LNCAP (cell line): Measurements from ENCODE around the gene LPP.

Source experiments
- TF ChIP-seq, protein P1 (sequence below): fragments of 450-650 bp; IDR thresholded peaks from 2 replicates; pipeline ENCODE4 v1.5.1; 2017; ENCODE audit warnings: mild to moderate bottlenecking

LPP gene

DNA sequence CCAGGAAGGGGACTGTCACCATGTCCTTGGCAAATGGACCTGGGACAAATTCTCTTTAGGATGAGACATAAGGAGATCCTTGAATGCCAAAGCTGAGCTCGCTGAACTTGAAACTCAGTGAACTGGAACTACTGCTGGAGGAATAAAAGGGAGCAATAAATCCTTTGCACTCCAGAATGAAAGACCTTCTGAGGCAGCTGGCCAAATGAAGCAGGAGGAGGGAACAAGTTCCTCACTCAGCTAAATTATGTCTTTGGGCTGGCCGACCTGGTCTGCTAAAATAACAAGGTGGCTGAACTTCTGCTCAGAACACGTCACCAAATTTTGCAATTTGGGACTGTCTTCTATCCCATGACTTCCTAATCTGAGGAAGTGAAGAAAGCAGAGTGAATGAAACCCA lies 314.7 kb downstream of the LPP start:
- TF ChIP-seq, protein P1, sequence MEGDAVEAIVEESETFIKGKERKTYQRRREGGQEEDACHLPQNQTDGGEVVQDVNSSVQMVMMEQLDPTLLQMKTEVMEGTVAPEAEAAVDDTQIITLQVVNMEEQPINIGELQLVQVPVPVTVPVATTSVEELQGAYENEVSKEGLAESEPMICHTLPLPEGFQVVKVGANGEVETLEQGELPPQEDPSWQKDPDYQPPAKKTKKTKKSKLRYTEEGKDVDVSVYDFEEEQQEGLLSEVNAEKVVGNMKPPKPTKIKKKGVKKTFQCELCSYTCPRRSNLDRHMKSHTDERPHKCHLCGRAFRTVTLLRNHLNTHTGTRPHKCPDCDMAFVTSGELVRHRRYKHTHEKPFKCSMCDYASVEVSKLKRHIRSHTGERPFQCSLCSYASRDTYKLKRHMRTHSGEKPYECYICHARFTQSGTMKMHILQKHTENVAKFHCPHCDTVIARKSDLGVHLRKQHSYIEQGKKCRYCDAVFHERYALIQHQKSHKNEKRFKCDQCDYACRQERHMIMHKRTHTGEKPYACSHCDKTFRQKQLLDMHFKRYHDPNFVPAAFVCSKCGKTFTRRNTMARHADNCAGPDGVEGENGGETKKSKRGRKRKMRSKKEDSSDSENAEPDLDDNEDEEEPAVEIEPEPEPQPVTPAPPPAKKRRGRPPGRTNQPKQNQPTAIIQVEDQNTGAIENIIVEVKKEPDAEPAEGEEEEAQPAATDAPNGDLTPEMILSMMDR = no peak

DNA sequence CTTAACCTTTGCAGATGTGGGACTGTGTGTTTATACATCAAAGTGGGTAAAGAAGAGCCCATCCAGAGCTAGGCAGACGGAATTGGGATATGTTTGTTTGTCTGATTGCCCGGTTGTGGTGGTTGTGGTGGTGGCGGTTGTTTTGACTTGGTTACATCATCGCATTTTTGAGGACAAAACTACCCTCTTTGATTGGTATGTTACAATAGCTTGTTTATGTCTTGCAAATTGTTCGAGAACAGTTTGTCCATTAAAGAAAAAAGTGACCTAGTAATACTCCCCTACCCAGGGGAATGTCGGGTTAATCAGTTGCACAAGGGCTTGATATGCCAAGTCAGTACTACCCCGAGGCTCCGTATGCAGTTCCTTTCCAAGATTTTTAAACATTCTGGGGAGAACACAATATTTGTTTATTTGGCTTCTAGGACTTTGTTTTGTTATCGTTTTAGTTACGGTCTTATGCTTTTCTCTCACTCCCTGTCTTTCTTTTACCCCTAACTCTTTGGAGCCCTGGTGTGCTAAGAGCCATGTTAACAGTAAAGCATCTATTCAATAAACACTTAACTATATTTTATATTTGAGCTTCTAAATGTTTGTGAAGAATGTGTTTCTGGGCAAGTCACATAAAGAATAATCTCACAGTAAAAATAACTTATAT lies 315.4 kb downstream of the LPP start:
- TF ChIP-seq, protein P1 = no peak

DNA sequence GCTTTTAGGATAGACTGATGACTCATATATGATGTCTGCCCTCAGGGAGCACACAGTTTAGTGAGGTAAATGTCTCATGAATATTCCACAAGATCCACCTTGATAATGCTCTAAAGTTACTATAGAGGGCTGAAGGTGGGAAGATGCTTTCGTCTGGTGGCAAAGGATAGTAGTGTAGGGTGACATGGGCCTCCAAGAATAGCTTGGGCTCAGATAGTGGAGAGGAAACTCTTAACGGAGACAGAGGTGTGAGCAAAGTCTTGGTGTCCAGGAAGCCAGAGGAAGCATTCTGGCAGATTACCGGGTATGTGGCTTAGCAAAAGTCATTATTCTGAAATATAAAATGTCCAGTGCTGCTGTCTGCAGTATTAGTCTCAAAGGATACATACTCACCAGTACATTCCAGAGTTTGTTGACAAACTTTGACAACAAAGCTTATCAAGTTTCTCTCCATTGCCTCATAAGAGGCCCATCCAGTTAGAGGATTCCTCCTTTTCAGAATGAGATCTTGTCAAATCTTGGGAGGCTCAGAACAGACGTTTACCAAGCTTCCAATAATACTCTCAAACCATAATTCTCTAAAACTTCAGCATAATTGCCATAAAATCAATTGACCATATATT lies 316.7 kb downstream of the LPP start:
- TF ChIP-seq, protein P1 = no peak

DNA sequence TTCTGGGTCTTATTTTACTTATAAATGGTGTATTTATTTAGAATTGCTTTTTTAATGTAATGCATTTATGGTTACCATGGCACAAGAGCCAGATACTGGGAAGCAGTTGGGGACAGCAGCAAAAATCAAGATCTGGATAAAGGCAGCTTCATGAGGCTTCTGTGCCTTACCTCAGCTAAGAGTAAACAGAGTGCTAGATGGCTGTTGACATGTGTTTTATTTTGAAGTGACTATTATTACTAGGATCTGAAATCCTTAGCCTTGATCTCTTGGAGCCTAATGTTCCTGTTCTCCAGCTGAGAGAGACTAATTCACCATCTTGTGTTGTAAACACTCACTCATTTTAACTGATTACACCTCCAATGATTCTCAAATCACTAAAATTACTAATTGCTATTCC lies 317.8 kb downstream of the LPP start:
- TF ChIP-seq, protein P1 = no peak

DNA sequence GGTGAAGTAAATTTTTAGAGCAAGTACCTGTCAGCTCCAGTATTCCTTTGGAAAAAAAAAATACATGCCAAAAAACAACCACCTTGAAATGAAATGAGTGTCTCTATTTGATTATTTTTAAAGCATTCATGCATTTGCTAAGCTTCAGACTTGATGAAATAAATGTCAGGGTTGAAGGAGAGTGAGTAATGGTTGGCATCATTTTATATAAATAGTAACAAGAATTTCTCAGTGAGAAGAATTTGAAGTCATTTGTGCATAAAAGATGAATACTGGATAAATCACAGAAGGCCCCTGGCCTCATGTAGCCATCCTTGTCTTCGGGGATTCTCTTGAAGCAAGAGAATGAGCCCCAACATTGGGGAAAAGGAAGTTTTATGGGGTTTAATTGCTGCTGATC lies 318.4 kb downstream of the LPP start:
- TF ChIP-seq, protein P1 = no peak

DNA sequence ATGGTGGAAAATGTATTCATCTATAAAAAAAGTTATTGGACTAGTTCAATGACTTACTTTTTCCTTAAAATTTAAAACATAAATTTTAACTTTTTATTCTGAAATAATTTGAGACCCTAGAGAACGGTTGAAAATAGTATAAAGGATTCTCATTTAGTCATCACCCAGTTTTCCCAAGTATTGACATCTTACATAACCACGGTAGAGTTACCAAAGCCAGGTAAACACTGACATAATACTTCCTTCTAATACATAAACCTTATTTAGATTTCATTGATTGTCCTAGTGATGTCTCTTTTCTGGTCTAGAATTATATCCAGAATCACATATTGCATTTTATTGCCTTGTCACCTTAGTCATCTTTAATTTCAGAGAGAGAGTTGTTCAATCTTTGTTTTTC lies 319.1 kb downstream of the LPP start:
- TF ChIP-seq, protein P1 = no peak

DNA sequence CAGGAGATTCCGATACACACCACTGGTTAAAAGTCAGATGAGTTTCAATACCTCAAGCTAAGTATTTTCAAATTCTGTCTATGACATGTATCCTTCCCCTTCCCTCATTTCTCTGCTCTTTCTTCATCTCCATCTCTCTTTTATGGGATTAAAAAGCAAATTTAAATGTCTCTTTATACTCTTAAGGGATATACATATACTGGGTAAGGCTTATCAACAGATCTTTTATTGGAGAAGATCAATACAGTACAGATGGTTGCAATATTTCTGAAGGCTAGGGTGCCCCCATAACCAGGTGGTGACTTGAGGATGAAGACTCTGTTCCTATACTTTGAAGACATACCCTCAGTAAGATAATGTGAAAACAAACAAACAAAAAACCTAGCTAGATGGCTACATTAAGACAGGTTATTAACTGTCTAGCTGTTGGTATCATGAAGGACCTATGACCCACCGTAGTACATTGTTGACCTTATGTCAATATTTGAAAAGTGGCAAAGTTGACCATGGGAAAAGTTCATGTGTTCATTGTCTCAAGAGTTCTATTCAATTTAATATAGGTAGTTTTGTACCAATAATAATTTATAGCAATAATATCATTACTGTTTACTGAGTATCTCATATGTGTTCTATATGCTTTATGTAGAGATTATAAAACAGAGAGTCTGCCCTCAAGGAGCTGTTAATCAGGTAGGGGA lies 319.8 kb downstream of the LPP start:
- TF ChIP-seq, protein P1 = no peak
